GM21786 (cell line): Measurements from ENCODE around the gene DCAF6.
A peak's percentile ranks its signal among the peaks of the same experiment; 100 is the strongest.
"Not testable (repeated sequence)": the region's sequence is repeated elsewhere in the genome, so short reads cannot be mapped to it uniquely, and the experiment has no call there.

Source experiments
- ATAC-seq: cut with Tn5 transposase; IDR thresholded peaks from one replicate; pipeline ENCODE4 v1.9.1; 2021; ENCODE audit not compliant: unreplicated experiment

DCAF6 gene, protein sequence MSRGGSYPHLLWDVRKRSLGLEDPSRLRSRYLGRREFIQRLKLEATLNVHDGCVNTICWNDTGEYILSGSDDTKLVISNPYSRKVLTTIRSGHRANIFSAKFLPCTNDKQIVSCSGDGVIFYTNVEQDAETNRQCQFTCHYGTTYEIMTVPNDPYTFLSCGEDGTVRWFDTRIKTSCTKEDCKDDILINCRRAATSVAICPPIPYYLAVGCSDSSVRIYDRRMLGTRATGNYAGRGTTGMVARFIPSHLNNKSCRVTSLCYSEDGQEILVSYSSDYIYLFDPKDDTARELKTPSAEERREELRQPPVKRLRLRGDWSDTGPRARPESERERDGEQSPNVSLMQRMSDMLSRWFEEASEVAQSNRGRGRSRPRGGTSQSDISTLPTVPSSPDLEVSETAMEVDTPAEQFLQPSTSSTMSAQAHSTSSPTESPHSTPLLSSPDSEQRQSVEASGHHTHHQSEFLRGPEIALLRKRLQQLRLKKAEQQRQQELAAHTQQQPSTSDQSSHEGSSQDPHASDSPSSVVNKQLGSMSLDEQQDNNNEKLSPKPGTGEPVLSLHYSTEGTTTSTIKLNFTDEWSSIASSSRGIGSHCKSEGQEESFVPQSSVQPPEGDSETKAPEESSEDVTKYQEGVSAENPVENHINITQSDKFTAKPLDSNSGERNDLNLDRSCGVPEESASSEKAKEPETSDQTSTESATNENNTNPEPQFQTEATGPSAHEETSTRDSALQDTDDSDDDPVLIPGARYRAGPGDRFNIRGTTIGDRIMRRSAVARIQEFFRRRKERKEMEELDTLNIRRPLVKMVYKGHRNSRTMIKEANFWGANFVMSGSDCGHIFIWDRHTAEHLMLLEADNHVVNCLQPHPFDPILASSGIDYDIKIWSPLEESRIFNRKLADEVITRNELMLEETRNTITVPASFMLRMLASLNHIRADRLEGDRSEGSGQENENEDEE

DNA sequence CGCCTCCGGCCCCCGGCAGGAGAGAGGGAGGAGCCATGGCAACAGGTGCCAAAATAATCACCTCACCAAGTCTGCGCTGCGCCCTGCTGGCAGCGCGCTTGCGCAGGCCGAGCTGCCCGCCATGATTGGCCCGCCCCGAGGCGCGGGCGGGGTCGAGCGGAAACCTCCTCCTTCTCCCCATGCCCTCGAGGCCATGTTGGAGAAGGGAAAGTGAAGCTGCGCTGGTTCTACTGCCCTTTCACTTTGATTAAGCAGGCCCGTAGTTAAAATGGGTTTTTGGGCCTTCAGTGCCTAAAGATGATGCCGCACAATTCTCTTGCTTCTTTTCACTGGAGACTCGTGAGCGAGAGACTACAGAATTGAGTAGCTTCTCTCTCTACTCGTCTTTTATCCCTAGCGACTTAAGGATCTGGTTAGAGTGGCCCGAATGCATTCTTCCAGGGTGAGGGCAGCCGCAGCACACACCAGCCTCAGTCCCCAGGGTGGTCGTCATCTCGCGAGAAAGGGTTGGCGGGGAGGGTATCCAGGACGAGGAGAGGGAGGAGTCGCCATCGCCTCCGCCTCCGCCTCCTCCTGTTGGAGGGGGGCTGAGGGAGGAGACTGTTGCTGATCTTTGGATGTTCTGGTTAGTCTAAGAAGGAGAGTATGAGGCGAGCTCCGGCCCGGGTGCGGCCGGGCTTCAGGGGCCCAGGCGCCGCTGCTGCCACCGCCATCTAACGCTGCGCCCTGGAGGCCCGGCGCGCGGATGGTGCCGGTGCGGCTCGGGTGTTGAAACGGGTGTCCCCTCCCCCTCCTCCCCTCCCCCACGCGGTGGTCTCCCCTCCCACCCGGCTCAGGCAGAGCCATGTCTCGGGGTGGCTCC is at the start of gene DCAF6:
Gene DCAF6 (plus strand): TSS at position 616 of the 862 bp plus-strand sequence. CDS start 229 bp downstream, at position 845.
- peak; percentile 74 for ATAC-seq

DNA sequence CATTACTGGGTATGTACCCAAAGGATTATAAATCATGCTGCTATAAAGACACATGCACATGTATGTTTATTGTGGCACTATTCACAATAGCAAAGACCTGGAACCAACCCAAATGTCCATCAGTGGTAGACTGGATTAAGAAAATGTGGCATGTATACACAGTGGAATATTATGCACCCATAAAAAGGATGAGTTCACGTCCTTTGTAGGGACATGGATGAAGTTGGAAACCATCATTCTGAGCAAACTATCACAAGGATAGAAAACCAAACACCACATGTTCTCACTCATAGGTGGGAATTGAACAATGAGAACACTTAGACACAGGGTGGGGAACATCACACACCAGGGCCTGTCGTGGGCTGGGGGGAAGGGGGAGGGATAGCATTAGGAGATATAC is 49.3 kb upstream of the DCAF6 start:
- ATAC-seq = not testable (repeated sequence)

DNA sequence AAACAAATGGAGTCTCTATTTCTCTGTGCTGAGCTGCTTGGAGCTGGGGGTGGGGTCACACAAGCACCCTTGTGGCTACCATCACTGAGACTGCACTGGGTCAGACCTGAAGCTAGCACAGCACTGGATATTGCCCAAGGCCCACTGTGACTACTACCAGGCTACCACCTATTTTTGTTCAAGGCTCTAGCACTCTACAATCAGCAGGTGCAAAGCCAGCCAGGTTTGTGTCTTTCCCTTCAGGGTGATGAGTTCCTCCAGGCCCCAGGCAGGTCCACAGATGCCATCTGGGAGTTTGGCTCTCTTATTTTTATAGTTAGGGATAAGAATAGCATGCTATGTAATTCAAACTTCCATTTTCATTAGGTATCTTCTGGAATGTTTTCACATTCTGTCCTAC is 46.1 kb upstream of the DCAF6 start:
- no peak for ATAC-seq

DNA sequence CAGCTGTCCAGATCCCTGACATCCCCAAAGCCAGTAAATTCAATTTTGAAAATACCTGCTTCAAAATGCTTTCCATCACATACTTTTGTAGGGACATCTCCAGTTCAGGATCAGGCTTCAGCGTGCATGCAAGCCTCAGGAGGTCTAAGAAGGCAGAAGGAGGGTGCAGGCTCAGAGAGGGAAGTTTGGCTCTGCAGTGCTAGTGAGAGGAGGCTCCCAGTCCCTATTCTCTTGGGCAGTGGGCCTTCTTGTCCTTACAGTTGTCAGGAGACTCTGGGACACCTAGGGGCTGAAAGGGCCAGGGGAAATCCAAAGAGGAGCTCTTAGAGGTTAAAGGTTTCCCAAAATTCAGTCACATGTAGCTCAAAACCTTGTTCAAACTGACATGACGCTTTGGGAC is 42.7 kb upstream of the DCAF6 start:
- ATAC-seq = no peak

DNA sequence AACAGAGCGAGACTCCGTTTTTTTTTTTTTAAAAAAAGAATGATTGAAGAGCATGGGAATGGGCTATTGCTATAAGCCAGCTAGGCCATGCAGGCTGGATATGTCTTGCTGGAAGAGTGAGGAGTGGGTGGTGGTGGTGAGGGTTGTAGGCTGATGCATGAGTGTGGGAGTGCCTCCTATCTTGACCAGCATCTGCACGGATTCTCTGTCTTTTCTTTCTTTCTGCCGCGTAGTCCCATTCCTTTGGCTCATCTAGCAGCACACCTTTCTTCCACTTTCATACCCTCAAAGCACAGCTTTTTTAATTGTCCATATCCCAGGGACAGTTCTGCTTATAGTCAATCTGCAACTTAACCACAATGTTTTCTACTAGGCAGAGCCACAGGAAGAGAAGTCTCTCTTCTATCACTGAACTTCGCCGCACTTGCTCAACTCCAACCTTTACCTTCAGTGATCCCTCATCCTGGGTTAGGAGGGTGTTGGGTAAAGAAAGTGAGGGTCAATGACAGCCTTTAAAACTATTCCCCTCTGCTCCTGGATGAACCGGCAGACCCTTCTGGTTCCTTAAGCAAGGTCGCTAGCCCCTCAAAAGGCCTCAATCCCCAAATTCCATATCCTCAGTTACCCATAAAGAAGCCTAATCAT is 37.8 kb upstream of the DCAF6 start:
- ATAC-seq = no peak

DNA sequence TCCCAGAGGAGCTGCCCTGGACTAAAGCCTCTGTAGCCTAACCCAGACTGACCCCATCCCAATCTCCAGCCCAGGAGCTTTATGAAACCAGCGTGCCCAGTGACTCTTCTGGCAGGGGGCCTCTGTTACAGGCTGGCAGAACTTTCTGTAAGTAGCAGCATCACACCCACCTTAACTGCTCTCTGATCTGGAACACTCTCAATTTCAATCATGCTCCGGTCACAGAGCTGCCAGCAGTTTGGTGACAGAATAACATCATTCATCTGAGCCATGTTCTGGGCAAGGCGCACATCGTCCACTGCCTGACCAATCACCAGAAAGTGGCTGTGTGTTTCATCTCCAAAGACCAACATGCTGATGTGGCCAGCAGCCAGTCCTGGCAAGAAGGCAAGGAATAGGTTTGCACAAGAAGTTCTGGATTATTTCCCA is 37.2 kb upstream of the DCAF6 start:
- ATAC-seq = peak; percentile 95

DNA sequence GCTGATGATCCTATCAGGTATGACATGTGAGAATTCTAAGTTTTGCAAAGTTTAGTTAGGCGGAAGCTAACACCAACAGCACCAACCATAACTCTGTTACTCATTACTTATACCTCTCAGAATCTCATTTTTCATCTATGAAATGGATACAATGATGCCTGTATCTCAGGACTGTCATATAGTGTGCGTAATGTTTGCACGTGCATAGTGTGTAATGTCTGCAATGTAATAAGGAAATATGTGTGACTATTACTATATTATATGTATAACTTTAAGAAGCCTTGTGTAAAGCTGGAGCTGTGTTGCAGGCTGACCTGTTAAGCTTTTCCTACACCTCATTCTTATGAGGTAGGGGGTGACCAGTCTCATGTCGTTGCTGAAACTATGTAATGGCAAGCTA is 35.6 kb upstream of the DCAF6 start:
- no peak for ATAC-seq

DNA sequence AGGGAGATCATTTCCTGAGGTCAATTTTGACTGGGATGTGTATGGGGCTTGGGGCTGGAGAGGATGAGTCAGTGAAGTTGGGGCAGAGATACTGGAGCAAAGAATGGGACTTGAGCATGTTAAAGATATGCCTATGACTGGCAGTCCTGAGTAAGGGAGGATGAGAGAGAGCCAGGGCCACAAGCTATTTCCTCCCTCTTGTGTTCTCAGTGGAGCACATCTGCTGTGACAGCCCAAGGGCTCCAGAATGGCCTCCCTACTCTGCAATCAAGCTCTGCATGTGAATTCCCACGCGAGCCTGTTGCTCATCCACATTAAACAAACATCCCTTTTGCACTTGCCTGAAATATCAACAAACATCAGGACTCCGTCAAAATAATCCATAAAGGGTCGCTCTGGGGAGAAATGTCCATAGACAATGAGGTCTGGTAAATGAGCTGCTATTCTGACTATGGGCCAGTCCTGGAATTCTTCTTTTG is 31.8 kb upstream of the DCAF6 start:
- ATAC-seq = no peak

DNA sequence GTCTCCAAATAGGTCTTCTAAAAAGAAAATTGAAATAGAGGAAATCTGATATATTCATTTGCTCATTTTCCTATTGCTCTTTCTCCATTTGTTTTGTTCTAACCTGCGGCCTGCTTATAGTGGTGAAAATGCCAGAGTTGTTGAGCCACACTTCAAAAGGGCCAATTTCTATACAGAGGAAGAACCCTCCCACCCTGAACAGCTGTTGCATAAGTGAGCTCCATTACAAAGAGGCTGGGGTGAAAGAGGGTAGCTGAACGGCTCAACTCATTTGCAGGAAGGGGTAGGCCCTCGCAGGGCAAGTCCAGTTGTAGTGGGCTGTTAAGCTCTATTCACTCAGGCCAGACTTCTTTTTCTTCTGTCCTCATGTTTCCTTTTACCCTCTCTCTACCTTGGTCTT is 31.3 kb upstream of the DCAF6 start:
- no peak for ATAC-seq

DNA sequence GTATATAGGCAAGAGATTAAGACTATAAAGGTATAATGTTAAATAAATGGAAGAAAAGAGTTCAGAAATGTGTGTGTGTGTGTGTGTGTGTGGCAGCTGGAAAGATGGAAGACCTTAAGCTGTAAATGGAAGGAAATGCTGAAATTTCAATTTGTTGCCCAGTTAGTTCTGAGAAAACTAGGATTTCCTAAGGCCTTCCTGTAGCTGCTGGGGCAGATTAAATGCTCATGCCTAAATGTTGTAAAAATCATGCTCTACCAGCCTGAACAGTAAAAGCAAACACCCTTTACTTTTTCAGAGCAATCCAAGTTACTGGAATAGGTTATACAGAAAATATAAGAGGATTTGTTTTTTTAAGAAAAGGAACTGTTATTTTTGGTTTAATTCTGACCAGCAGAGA is 30.8 kb upstream of the DCAF6 start:
- no peak for ATAC-seq

DNA sequence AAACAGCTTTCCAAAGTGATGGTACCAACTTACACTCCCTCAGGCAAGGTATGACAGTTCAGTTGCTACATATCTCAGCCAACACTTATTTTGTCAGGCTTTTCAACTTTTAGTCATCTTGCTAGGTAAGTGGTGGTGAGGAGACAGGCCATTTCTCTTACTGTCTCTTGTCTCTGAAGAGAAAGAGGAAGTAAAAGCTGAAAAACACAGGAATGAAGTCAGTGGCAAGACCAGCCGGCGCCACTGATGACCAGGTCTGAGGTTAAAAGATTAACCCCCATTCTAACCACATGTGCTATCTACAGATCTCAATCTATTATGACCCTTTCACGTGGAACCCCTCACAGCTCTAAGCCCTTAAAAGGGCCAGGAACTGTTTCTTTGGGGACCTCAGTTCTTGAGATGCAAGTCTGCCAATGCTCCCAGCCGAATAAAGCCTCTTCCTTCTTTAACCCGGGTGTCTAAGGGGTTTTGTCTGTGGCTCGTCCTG is 26.7 kb upstream of the DCAF6 start:
- ATAC-seq = no peak

DNA sequence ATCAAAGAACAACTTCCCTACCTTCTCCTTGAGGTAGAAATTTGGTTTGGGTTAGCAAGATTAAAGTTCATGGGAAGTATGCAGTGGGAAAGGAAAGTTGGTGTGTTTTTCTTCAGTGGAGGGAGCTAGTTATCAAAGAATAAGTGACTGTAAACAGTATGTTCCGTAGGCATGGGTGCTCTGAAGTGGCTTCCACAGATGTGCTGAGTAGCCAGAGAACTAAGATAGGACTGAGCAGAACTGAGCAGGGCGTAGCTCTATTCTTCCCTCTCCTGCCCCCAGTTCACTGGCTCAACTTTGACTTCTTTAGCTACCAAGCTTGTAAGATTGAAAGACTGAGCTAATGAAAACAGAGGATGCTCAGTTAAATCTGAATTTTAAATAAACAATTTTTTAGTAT is 26.0 kb upstream of the DCAF6 start:
- no peak for ATAC-seq

DNA sequence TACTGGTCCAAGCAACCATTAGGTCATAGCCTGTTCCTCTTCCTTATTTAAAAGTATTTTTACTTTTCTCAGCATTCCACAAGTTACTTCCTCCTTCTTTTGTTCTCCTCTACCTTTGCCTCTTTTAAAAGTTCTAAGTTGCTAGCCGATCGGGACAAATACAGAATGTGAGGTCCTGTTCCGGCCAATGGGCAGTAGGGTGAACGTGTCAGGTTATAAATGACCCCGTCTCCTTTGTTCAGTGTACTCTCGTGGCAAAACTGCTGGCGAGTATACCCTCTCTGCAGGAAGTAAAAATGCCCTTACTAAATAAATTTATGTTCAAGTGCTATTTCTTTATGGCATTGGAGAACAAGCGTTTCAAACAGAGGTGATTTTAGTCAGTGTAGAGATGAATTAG is 25.1 kb upstream of the DCAF6 start:
- no peak for ATAC-seq

DNA sequence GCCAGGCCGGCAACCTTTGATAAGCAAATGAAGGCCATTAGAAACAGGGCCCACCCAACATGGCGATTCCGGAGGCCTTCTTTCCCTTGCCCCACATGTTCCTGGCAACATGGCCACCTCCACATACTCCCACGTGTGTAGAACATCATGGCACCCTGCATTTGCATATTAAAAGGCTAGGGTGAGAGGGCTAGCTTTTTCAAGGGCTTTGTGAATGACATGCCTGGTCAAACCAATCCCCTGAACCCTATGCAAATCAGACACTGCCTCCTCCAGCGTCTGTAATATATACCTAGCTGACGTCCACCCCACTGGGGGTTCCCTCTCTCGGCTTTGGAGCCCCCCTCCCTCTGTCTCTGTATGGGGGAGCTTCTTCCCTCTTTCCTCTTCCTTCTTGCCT is 24.2 kb upstream of the DCAF6 start:
- ATAC-seq = no peak

DNA sequence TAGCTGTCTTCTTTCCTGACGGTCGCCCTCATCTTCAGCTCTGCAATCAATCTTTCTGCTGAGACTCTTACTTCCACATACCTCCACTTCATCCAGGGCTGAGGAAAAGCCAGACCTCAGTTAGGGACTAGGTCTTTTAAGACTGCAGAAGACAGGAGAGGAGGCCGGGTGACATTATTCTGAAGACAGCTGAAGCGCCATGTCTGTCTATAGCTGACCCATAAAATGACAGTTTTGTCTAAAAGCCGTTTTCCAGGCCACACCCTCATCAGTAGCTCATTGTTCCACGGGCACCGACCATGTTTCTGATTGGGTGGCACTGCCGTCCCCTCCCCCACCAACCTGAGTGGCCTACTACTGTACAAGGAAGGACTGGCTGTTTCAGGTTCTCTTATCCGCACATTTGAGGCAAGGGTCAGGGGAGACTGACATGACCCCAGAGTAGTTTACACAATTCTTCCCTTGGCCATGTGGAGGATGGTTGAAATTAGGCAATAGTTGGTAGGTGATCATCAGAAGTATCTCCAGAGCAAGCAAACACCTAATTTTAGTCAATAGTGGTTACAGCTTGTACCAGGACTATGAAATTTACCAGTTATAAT is 22.5 kb upstream of the DCAF6 start, which contains the start of gene ADCY10:
Gene ADCY10 (minus strand): TSS at position 240 of the 602 bp plus-strand sequence. CDS start 8,994 bp downstream, outside the sequence.
- ATAC-seq = no peak

DNA sequence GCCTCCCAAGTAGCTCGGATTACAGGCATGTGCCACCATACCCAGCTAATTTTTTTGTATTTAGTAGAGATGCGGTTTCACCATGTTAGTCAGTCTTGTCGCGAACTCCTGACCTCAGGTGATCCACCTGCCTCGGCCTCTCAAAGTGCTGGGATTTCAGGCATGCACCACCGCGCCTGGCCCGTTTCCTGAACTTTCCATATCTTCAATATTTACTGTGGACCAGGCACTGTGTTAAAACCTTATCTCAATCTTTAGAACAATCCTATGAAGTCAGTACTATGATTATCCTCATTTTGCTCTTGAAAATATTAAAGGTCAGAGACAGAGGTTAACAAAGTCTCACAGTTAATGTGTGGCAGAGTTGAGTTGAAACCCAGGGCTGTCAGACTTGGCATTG is 20.9 kb upstream of the DCAF6 start:
- no peak for ATAC-seq

DNA sequence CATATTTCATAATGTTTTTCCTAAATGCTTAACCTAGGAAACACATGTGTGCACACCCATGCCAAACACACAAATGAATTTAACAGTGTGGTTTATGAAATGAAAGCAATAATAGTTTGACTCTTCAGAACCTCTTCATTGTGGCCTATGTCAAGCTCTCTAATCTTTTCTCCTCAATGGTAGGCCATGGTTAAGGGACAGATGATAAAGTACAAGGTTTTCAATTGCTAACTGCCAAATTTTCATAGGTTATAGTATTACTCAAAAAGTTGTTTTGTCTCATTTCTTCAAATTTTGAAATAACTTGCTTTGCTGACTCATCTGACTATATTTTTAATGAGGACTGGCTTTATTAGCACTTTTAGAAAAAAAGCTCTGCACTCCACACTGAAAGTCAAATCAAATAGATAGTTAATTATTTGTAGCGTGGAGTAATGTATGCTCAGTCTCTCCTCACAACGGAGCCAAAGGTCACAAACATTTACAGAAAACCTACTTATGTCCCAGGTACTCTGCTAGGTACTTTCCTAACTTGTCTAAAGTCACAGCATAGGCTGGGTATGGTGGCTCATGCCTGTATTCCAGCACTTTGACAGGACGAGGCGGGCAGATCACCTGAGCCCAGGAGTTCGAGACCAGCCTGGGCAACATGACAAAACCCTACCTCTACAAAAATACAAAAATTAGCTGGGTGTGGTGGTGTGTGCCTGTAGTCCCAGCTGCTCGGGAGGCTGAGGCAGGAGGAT is 19.5 kb upstream of the DCAF6 start:
- no peak for ATAC-seq

DNA sequence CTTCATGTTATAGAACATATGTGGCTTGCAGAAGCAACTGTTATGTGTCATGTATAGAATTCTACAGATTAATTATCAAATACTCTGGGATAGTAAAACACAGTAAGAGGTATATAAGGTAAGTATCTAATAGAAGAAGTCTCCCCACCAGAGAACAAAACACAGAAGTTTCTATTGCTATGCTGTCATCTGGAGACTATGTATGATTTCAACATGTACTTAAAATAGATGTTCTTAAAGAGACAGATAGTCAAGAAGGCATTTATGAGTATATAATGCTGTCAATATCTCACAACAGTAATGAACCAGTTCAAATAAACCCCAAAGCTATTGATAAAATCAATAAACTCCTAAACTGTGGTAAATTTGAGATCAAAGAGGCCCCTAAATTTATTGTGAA is 14.5 kb upstream of the DCAF6 start:
- ATAC-seq = no peak

DNA sequence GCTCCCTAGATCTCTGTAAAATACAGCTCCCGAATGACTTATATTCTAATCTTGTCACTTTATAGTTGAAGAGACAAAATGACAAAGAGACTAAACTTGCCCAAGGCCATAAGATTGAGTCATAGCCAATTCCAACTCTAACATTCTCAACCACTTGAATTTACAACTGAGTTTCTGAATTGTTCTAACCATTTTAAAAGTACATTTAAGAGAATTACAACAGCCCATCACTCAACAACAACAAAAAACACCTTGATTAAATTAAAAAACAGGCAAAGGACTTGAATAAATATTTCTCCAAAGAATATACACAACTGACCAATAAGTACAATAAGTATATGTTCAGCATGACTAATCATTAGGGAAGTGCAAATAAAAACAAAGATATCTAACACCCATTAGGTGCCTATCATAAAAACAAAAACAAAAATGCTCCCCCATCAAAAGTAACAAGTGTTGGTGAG is 13.8 kb upstream of the DCAF6 start:
- ATAC-seq = no peak
